ENCODE results near the gene SLCO6A1. TPM values are rescaled to one million over a fixed set of nuclear protein-coding genes. Genes with fewer than 3 reads are reported as not detected.

Gene SLCO6A1
- total and polyA plus RNA-seq, 2 experiments from 2014 or later = 0.77 to 1.2 TPM

DNA sequence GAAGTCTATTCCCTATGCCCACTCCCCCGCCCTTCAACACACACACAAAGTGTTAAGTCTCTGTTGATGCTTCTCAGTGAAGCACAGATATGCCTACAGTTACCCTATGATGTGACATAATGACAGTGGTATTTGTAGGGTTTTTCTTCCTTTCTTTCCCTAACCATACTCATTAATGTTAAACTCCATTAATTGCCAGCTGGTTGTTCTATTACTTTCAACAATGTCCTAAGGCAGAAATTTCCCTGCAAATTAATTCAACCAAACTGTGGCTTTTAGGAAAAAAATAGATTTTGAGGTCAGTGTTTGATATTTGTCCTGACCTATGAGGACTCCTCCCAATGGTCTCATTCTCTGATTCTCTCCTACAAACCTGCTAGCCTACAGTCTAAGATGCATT lies 38.2 kb upstream of the SLCO6A1 start:
- 83% methylated on average over 1 of the region's 1 CpG for WGBS (ENCODE audit: low lambda C conversion rate, missing lambda C conversion rate)
- DNase-seq (ENCODE audit: low spot score) = no peak
- no peaks in the 10 kb centered on the region for H4K20me1 ChIP-seq (ENCODE audit: insufficient read depth, poor library complexity, severe bottlenecking)
- TF ChIP-seq EZH2 (IDR thresholded peaks at IDR 0.05; ENCODE audit: borderline replicate concordance) = no peak
- TF ChIP-seq, protein P1, sequence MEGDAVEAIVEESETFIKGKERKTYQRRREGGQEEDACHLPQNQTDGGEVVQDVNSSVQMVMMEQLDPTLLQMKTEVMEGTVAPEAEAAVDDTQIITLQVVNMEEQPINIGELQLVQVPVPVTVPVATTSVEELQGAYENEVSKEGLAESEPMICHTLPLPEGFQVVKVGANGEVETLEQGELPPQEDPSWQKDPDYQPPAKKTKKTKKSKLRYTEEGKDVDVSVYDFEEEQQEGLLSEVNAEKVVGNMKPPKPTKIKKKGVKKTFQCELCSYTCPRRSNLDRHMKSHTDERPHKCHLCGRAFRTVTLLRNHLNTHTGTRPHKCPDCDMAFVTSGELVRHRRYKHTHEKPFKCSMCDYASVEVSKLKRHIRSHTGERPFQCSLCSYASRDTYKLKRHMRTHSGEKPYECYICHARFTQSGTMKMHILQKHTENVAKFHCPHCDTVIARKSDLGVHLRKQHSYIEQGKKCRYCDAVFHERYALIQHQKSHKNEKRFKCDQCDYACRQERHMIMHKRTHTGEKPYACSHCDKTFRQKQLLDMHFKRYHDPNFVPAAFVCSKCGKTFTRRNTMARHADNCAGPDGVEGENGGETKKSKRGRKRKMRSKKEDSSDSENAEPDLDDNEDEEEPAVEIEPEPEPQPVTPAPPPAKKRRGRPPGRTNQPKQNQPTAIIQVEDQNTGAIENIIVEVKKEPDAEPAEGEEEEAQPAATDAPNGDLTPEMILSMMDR (IDR thresholded peaks at IDR 0.05; ENCODE audit: poor library complexity) = no peak
- TF ChIP-seq EZH2phosphoT487 (IDR thresholded peaks at IDR 0.05; ENCODE audit: low read depth, severe bottlenecking, unreplicated experiment) = no peak
- H2AFZ ChIP-seq = no peak overlapping the region
- H3K9me2 ChIP-seq (replicated peaks; ENCODE audit: insufficient read depth) = no peaks in the 10 kb centered on the region
- no peaks in the 10 kb centered on the region for H3K79me2 ChIP-seq
- no peaks in the 10 kb centered on the region for H3K9me3 ChIP-seq (ENCODE audit: low read depth)
- H3K36me3 ChIP-seq (replicated peaks; ENCODE audit: insufficient read depth, low read depth) = no peaks in the 10 kb centered on the region
- no peaks in the 10 kb centered on the region for H3K27me3 ChIP-seq
- H3K4me2 ChIP-seq = no peak overlapping the region
- H3K4me1 ChIP-seq (ENCODE audit: insufficient read depth) = no peaks in the 10 kb centered on the region
- no peak overlapping the region for H3K4me3 ChIP-seq
- H3K27ac ChIP-seq = no peak overlapping the region

DNA sequence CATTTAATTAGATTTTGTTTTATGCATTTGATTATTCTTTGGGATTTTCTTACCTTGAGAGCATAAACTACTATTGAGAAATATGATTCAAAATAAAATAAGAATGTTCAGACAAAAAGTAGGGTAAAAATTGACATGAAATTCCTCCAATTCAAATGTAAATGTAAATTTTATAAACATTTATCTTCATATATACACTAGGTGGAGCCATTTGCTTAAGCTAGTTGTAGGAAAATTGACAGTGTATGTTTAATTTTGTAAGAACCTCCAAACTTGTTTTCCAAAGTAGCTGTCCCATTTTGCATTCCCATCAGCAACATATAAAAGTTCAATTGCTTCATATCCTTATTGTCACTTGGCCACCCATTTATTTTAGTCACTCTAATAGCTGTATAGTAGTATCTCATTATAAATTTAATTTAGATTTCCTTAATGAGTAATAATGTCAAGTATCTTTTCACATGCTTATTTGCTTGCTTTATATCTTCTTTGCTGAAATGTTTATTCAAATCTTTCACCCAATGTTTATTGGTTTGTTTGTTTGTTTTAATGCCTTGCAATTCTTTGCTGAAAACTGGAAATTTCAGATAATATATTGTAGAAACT lies 37.6 kb upstream of the SLCO6A1 start:
- H3K4me3 ChIP-seq = no peak overlapping the region

DNA sequence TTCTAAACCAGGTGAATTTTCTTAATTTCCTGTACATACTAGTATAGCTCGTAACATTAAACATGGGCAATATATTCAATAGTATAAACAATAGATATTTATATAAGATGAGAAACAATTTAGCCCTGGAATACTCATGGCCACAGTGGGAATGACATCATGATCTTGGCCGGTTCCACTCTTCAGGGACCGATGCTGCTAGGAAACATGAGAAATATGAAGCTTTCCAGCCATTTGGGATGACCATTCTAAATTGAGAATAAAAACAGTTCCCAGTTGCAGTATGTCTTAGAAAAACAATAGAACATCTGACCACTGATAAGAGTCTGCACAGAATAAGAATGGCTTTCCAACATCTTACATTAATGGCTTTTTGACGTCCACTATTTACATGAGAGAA lies 33.3 kb upstream of the SLCO6A1 start:
- Histone ChIP-seq H3K9me2 (replicated peaks; ENCODE audit: insufficient read depth) (no peaks in the 10 kb centered on the region), H3K79me2 (no peaks in the 10 kb centered on the region), H3K4me3 (no peak overlapping the region), H3K4me2 (no peak overlapping the region), H3K27ac (no peak overlapping the region), H4K20me1 (ENCODE audit: insufficient read depth, poor library complexity, severe bottlenecking) (no peaks in the 10 kb centered on the region), H2AFZ (no peak overlapping the region), H3K27me3 (no peaks in the 10 kb centered on the region), H3K4me1 (ENCODE audit: insufficient read depth) (no peaks in the 10 kb centered on the region), H3K36me3 (replicated peaks; ENCODE audit: insufficient read depth, low read depth) (no peaks in the 10 kb centered on the region), H3K9me3 (ENCODE audit: low read depth) (no peaks in the 10 kb centered on the region)
- TF ChIP-seq, protein P1 (IDR thresholded peaks at IDR 0.05; ENCODE audit: poor library complexity) = no peak
- no peak for TF ChIP-seq EZH2phosphoT487 (IDR thresholded peaks at IDR 0.05; ENCODE audit: low read depth, severe bottlenecking, unreplicated experiment)
- WGBS (ENCODE audit: low lambda C conversion rate, missing lambda C conversion rate) = 52% methylated on average over 4 of the region's 4 CpGs
- DNase-seq (ENCODE audit: low spot score) = no peak

More for the DNA sequence above, 37.6 kb upstream of the SLCO6A1 start:
- no peaks in the 10 kb centered on the region for H3K4me1 ChIP-seq (ENCODE audit: insufficient read depth)
- H3K4me2 ChIP-seq = no peak overlapping the region
- no peaks in the 10 kb centered on the region for H4K20me1 ChIP-seq (ENCODE audit: insufficient read depth, poor library complexity, severe bottlenecking)
- H3K36me3 ChIP-seq (replicated peaks; ENCODE audit: insufficient read depth, low read depth) = no peaks in the 10 kb centered on the region
- H3K27me3 ChIP-seq = no peaks in the 10 kb centered on the region
- no peaks in the 10 kb centered on the region for H3K9me3 ChIP-seq (ENCODE audit: low read depth)
- peak; percentile 12 for DNase-seq (ENCODE audit: low spot score)
- TF ChIP-seq, protein P1 (IDR thresholded peaks at IDR 0.05; ENCODE audit: poor library complexity) = peak; percentile 55
- no peak for TF ChIP-seq EZH2 (IDR thresholded peaks at IDR 0.05; ENCODE audit: borderline replicate concordance)
- TF ChIP-seq EZH2phosphoT487 (IDR thresholded peaks at IDR 0.05; ENCODE audit: low read depth, severe bottlenecking, unreplicated experiment) = no peak
- H3K79me2 ChIP-seq = no peaks in the 10 kb centered on the region
- H3K9me2 ChIP-seq (replicated peaks; ENCODE audit: insufficient read depth) = no peaks in the 10 kb centered on the region
- no peak overlapping the region for H3K27ac ChIP-seq
- H2AFZ ChIP-seq = no peak overlapping the region

DNA sequence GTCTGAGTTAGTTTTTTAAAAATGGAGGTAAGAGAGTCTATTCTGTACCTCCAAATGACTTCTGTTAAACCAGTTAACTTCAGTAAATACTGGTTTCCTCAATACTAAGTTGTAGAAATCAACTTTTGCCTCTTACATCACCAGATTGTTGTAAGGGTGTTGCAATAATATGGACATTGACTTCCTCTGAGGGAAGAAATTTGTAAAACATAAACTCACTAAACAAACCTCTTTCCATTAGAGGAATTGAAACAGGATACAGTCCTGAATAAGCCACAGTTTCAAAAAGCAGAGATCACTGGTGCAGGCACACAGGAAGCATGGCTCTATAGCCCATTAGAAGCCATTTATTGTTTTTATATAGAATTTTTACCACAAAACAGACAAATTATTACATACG lies 32.7 kb upstream of the SLCO6A1 start:
- no peaks in the 10 kb centered on the region for H3K27me3 ChIP-seq

More for the DNA sequence above, 32.7 kb upstream of the SLCO6A1 start:
- WGBS (ENCODE audit: low lambda C conversion rate, missing lambda C conversion rate) = 80% methylated on average over 1 of the region's 1 CpG
- no peaks in the 10 kb centered on the region for H4K20me1 ChIP-seq (ENCODE audit: insufficient read depth, poor library complexity, severe bottlenecking)
- H2AFZ ChIP-seq = no peak overlapping the region
- H3K4me1 ChIP-seq (ENCODE audit: insufficient read depth) = no peaks in the 10 kb centered on the region
- no peaks in the 10 kb centered on the region for H3K79me2 ChIP-seq
- TF ChIP-seq, protein P1 (IDR thresholded peaks at IDR 0.05; ENCODE audit: poor library complexity) = no peak
- TF ChIP-seq EZH2phosphoT487 (IDR thresholded peaks at IDR 0.05; ENCODE audit: low read depth, severe bottlenecking, unreplicated experiment) (no peak), EZH2 (IDR thresholded peaks at IDR 0.05; ENCODE audit: borderline replicate concordance) (no peak)
- H3K4me2 ChIP-seq = no peak overlapping the region
- H3K36me3 ChIP-seq (replicated peaks; ENCODE audit: insufficient read depth, low read depth) = no peaks in the 10 kb centered on the region
- no peak for DNase-seq (ENCODE audit: low spot score)
- no peaks in the 10 kb centered on the region for H3K9me2 ChIP-seq (replicated peaks; ENCODE audit: insufficient read depth)
- no peak overlapping the region for H3K4me3 ChIP-seq
- H3K9me3 ChIP-seq (ENCODE audit: low read depth) = no peaks in the 10 kb centered on the region
- no peak overlapping the region for H3K27ac ChIP-seq
